Panc1 (cell line): ENCODE data around the gene ADGRG7. TPM values are rescaled to one million over a fixed set of nuclear protein-coding genes. Genes with fewer than 3 reads are reported as not detected.

ENCODE experiments used
- ATAC-seq: fragments of 200-7000 bp; cut with Tn5 transposase; 2 replicates; pipeline ENCODE4 v1.9.1; 2020; ENCODE audit warnings: mild to moderate bottlenecking, moderate library complexity
- BruUV-seq: library from RNA; stranded (reverse); fragments of 400-500 nt; replicated peaks from 2 replicates; lab custom pipeline; 2021; lab: Mats Ljungman, UMichigan
- CTCF ChIA-PET: fragments of 300-600 bp; sonication (Branson Sonifier 250); formaldehyde crosslinking; loops from one replicate; lab custom pipeline; 2022; ENCODE audit warnings: antibody characterized with exemption; lab: Charles Lee
- POLR2A ChIA-PET: fragments of 300-600 bp; sonication (Branson Sonifier 250); formaldehyde crosslinking; loops from one replicate; lab custom pipeline; 2022; ENCODE audit warnings: antibody characterized with exemption; lab: Charles Lee
- DNase-seq: peaks from one replicate; pipeline ENCODE4 v3.0.0-alpha.2; 2010; ENCODE audit warnings: low read depth, low spot score
- H3K27ac ChIP-seq: 2 replicates; pipeline ENCODE4 v1.5.1; 2011; ENCODE audit warnings: mild to moderate bottlenecking, low read length, inconsistent platforms
- H3K27me3 ChIP-seq: fragments of 200-500 bp; sonication (Bioruptor generic); 2 replicates; pipeline ENCODE4 v1.6.0; 2014; ENCODE audit warnings: low read length, inconsistent platforms; ENCODE audit not compliant: control insufficient read depth, insufficient read depth
- H3K36me3 ChIP-seq: fragments of 200-500 bp; sonication (Bioruptor generic); 2 replicates; pipeline ENCODE4 v1.5.1; 2014; ENCODE audit warnings: inconsistent platforms, mild to moderate bottlenecking, low read length, moderate library complexity; ENCODE audit not compliant: control insufficient read depth, insufficient read depth
- H3K4me1 ChIP-seq: 2 replicates; pipeline ENCODE4 v1.5.1; 2011; ENCODE audit warnings: inconsistent platforms, mild to moderate bottlenecking, low read length, moderate library complexity; ENCODE audit not compliant: control insufficient read depth, insufficient read depth
- H3K4me3 ChIP-seq, 2 experiments: 2 replicates each; pipeline ENCODE4 v1.5.1; 2011 to 2012; ENCODE audit warnings: low read depth in 2 of 2, low read length in 2 of 2, mild to moderate bottlenecking in 2 of 2, inconsistent platforms in 1 of 2, moderate library complexity in 1 of 2
- H3K9me3 ChIP-seq: fragments of 200-500 bp; sonication (Bioruptor generic); 2 replicates; pipeline ENCODE4 v1.5.1; 2014; ENCODE audit warnings: low read depth, mild to moderate bottlenecking, inconsistent platforms, low read length, moderate library complexity; ENCODE audit not compliant: control insufficient read depth, insufficient read depth
- CTCF ChIP-seq: fragments of 450-650 bp; IDR thresholded peaks from 2 replicates; pipeline ENCODE4 v1.5.1; 2017; ENCODE audit warnings: mild to moderate bottlenecking
- POLR2AphosphoS5 ChIP-seq: IDR thresholded peaks from 2 replicates; pipeline ENCODE4 v1.6.1; 2012; ENCODE audit warnings: mild to moderate bottlenecking, low read depth, low read length, moderate library complexity
- REST ChIP-seq, 2 experiments: IDR thresholded peaks; 2 replicates each; pipeline ENCODE4 v1.6.1; 2011 to 2012; ENCODE audit warnings: low read depth in 2 of 2, control low read depth in 1 of 2, low read length in 1 of 2, mild to moderate bottlenecking in 1 of 2, moderate library complexity in 1 of 2; ENCODE audit not compliant: insufficient read depth in 1 of 2
- SIN3A ChIP-seq: IDR thresholded peaks from 2 replicates; pipeline ENCODE4 v1.6.1; 2012; ENCODE audit warnings: low read depth, mild to moderate bottlenecking, low read length, moderate library complexity, borderline replicate concordance; ENCODE audit not compliant: insufficient read depth
- TCF7L2 ChIP-seq: IDR thresholded peaks from 2 replicates; pipeline ENCODE4 v1.6.1; 2011; ENCODE audit warnings: mild to moderate bottlenecking, low read depth, low read length, inconsistent platforms
- in situ Hi-C: cut with HindIII; loops from 2 replicates; pipeline ENCODE4 v1.10.0; 2016; ENCODE audit warnings: low sequenced_read_pairs, low pct_unique_long_range_greater_than_20kb
- intact Hi-C: fragments of 100-400 bp; cut with micrococcal nuclease; formaldehyde crosslinking; loops from one replicate; pipeline ENCODE4 v1.10.0; 2022; ENCODE audit not compliant: unreplicated experiment
- total RNA-seq: library from RNA; stranded (reverse); gene quantifications from one replicate; pipeline ENCODE4 v1.2.1, GENCODE V29; 2021; ENCODE audit not compliant: unreplicated experiment

ADGRG7 gene
- total RNA-seq, 1 experiment from 2014 or later = not detected

GRCh38 chr3:100697172-100697571 lies 87.8 kb downstream of the ADGRG7 start:
- ATAC-seq (no peak), DNase-seq (no peak)
- ChIA-PET CTCF (no interaction called here), POLR2A (no interaction called here)
- Histone ChIP-seq H3K4me1 (no peaks in the 10 kb centered on the region), H3K9me3 (no peaks in the 10 kb centered on the region), H3K27me3 (peaks cover 23% of the 10 kb centered on the region; the same call in 1 of the 2 replicates), H3K27ac (no peak overlapping the region), H3K36me3 (no peaks in the 10 kb centered on the region), H3K4me3 (no peak overlapping the region)
- intact Hi-C loops (no loop called here), in situ Hi-C loops (no loop called here)
- TF ChIP-seq CTCF (no peak), SIN3A (no peak), TCF7L2 (no peak), POLR2AphosphoS5 (no peak), REST (IDR thresholded peaks at IDR 0.05; ENCODE audit: insufficient read depth in 1 of 2, low read depth in 2 of 2, low read length in 1 of 2) (no peak)
- no TSS peak for BruUV-seq

- Histone ChIP-seq H3K4me1 (no peaks in the 10 kb centered on the region), H3K27me3 (peaks cover 22% of the 10 kb centered on the region; the same call in 1 of the 2 replicates), H3K27ac (no peak overlapping the region), H3K36me3 (no peaks in the 10 kb centered on the region), H3K9me3 (no peaks in the 10 kb centered on the region), H3K4me3 (no peak overlapping the region)
- ChIA-PET CTCF (no interaction called here), POLR2A (no interaction called here)
- no TSS peak for BruUV-seq
- no peak for DNase-seq
- in situ Hi-C loops (no loop called here), intact Hi-C loops (no loop called here)
- TF ChIP-seq TCF7L2 (no peak), SIN3A (no peak), CTCF (no peak), REST (IDR thresholded peaks at IDR 0.05; ENCODE audit: insufficient read depth in 1 of 2, low read depth in 2 of 2, low read length in 1 of 2) (no peak), POLR2AphosphoS5 (no peak)
- ATAC-seq = no peak
Measured at GRCh38 chr3:100697723-100698285, 88.4 kb downstream of the ADGRG7 start.
